NOMO-1 treated with DMSO at 0.1 percent for 48 hours (cell line): Measurements from ENCODE around the gene BPIFB3.

ENCODE experiments used
- DNase-seq: peaks from one replicate; lab custom pipeline; 2025; ENCODE audit not compliant: unreplicated experiment; lab: John Stamatoyannopoulos, UW

Gene BPIFB3

DNA sequence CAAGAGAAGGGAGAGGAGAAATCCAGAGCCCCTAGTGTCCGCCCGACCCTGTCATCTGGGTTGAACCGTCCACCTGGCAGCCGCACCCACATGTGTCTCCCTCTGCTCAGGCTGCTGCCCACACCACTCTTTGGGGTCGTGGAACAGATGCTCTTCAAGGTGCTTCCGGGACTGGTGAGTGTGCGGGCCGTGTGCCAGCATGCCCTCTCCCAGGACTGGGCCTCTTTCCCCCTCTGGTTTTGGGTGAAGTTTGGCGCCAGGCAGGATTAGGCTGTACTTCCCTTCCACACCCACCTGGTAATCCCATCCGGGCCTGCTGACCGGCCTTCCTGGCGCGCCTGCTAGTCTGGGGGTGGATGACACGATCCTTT lies 7.9 kb downstream of the BPIFB3 start:
- DNase-seq = no peak

DNA sequence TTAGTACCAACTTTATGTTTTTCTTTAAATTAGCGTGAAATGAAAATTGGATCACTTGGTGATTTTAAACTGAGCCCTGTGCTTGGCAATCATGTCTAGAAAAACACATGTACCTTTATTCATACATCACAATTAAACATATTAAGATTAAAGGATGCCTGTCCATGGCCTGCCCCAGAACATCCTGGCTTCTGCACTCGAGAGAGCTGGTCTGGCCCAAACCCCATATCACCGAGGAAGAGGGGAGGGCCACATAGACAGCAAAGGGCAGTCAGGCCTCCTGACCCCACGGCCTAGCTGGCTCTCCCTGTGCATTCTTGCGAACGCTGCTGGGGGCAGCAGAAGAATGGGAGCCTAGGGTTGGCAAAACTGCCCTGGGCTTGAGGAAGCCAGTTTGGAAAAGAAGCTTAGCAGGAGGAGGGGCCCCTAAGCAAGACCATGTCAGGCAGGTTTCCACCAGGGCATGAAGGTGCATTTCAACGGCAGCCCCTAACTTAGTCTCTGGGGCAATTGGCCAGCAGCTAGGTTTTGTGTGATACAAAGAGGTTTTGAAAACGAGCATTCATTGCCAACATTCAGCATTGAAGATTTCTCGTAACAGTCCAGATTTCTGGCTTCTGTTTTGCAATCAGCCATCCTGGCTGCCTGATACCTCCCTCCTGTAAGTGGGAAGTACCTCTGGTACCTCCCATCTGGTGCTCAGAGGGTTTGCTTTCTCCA lies 8.6 kb downstream of the BPIFB3 start:
- DNase-seq = no peak

DNA sequence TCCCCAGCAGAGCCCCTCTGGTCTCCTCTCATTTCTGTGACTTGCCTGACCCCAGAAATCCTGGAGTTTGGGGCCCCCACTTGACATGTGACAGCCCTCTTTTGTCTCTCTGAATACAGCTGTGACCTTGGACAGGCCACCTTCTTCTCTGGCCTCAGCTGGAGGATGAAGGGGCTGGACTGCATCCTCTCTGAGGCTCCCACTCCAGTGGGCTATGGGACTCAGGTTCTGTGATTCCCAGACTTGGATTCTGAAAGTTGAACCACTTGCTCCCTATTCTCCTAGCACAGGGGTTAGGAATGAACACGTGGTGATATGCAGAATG lies 9.1 kb downstream of the BPIFB3 start:
- DNase-seq = no peak

DNA sequence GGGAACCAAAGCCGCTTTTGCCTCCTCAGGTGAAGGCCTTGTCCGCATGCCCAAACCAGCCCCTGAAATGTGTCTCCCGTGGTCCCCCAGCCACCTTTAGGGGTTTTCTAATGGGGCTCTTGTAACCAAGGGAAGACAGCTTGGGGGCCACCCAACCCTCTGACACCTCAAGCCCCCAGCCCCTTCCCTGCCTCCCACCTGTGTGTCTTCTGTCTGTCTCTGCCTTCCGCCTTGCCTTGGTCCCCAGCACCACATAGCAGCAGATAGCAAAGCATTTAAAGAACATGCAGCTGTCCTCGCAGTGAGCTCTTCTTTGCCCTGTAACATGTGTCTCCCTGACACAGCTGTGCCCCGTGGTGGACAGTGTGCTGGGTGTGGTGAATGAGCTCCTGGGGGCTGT lies 9.6 kb downstream of the BPIFB3 start:
- DNase-seq = no peak

DNA sequence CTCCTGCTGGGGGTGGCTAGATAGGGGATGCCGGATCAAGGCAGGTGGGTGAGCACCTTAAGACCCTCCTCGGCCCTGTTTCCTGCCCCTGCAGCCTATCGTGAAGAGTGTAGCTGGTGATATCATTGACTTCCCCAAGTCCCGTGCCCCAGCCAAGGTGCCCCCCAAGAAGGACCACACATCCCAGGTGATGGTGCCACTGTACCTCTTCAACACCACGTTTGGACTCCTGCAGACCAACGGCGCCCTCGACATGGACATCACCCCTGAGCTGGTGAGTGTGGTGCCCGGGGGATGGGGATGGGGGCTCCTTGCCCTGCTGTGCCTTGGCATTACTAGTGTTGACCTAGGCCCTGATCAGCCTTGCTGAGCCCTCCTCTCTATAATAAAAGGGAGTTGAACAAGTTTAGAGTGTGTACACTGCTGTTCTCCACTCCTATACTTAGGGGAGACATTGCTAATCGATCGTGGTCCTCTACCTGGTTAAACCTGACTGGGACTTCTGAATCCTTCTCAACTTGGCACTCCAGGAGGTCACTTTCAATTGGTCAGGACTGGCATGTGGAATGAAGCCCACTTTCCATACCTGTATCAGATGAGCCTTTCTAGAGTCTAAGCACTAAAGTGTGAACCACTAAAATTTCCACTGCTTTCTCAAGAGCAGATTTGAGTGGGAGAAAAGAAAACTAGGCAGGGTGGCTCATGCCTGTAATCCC lies 11.0 kb downstream of the BPIFB3 start:
- no peak for DNase-seq

DNA sequence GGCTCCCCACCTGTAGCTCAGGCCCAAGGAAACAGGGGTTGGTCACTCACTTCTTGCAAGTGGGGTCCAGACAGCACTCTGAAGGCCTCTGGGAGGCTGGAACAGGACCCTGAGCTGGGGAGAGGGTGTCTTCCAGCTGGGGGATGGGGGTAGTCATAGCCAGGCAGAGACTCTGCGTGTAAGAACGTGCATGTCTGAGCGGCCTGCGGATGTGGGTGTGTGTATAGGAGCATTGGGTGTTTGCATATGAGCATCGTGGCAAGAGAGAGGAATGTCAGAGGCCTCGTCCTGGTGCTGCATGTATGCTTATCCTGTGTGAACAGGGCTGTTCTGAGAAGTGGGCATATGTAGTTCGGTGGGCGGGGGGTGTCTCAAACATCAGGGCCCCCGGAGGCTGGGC lies 12.1 kb downstream of the BPIFB3 start:
- DNase-seq = no peak

DNA sequence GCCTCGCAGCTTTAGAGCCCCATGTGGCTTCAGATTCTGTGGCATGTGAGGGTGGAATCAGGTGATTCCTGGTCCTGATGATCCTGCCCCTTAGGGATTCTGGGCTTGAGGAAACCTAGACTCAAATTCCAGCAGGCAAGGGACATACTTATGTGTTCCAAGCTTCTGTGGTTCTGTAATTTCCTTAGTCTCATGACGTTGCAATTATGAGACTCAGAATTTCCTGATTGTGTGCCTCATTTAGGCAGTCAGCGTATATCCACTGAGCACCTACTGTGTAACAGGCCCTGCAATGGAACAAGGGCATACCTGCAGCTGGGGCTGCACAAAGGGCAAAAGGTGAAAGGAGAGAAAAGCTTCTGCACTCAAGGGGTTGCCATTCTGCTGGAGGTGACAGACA lies 14.1 kb downstream of the BPIFB3 start:
- no peak for DNase-seq

DNA sequence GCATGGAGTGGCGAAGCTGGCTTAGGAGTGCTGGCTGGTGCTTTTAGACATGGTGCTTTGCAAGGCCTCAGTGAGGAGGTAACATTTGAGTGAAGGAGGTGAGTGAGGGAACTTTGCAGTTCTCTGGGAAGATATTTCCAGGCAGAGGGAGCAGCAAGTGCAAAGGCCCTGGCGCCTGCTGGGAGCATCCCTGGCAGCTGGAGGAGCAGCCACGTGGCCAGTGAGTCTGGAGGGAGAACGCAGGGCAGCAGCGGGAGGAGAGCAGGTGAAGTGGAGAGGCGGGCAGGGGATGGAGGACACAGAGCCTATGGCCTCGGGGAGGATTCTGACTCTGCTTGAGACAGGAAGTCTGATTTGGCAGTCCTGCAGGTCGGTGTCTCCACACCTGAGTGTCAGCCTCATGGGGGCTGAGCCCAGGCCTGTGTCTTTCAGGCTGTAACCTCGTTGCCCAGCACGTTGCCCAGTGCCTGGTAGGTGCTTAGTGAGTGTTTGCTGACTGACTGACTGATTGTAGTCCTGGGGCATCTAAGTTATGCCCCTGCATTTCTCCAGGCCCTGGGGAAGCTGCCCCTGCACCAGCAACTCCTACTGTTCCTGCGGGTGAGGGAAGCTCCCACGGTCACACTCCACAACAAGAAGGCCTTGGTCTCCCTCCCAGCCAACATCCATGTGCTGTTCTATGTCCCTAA lies 14.7 kb downstream of the BPIFB3 start:
- DNase-seq = no peak

DNA sequence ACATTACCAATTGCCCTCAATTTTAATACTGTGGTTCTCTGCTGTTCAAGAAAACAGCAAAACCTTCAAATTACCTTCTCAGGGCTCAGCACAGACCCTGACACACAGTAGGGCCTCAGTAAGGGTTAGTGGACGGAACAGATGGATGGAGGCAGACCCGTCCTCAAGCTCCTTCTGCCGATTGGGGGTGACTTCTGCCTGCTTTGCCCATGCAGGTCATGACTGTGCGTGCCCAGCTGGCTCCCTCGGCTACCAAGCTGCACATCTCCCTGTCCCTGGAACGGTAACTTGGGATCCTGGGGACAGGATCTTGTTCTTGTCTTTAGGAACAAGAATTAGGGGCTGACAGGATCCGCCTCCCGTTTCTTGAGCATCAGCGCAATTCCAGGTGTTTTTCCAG lies 16.0 kb downstream of the BPIFB3 start:
- DNase-seq = no peak

DNA sequence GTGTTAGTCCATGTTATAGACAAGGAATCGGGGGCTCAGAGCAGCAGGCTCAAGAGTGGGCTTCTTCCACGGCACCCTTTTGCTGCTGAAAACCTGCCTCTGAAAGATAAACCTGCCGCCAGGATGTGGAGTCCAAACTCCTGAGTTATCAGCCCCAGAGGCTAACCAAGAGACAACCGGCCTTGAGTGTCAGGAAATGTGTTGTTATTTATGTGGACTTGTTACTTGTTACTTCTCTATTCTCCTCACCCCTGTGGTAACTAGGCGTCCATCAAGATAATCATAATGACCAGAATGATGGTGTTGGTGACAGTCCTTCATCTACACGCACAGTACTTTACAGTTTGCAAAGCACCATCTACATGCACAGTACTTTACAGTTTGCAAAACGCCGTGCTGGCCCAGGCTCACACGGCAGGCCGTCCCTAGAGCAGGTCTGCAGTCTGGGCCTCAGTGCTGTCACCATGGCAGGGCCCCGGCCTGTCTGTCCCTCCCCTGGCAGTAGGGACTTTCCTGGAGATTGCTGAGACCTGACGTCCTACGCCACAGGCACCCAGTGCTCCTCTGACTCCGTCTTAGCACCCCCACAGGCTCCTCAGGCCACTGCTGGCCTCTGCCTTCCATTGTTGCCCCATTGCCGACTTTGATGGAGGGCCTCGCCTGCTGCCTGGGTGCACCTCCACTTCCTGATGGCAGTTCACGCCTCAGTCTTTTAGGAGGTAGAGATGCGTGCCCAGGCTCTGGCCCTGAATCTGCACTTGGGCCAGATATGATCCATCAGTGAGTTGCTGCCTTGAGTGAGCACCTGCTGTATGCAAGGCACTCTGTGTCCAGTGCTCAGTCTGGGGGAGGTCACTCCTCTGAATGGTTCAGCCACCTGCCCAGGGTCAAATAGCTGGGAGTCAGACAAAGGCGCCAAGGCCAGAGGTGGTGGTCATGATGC lies 16.7 kb downstream of the BPIFB3 start:
- DNase-seq = no peak

DNA sequence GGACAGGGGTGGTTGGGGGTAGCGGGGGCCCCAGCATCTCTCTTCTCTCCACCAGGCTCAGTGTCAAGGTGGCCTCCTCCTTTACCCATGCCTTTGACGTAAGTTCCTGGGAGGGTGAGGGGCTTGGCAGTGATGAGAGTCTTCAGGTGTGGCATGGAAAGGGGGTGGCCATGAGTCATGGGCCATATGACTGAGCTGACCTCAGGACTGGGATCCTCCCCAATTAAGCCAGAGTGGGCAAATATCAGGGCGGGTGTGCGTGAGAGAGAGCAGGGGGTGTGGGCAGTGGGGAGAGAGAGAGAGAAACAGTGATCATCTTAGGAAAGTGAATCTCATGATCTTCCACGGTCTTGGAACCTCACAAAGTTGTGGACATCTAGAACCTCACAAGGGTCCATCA lies 17.5 kb downstream of the BPIFB3 start:
- no peak for DNase-seq

DNA sequence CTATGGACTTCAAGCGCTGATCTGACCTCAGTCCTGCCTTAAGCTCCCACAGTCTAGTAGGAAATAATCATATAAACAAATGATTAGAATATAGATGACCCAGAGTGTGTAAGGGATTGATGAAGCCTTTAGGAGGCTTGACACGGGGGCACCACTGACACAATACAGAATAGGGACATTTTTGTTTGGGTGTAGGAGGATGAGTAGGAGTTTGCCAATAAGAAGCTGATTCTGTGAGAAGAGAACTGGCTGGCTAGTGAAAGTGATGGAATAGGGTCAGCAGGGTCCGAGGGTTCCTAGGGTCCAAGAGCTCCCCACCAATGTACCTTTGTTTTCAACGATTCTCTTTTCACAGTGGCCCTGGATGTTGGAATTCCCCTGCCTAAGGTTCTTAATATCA lies 18.7 kb downstream of the BPIFB3 start:
- DNase-seq = no peak

DNA sequence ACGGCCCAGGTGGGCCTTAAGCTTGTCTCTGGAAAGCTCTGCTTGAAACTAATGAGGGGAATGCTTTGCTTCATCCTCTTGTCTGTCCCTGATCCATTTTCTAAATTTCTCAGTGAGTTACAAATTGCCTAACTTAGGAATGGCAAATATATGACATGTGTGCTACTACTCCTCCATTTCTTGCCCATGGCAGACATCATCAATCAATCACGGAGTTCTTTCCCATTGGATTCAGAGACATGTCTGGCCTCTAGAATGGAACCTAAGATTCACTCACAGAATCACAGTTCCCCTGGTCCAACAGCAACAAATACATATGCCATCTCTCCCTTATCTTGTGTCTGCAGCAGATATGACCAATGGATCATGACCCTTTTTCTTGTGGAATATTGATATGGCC lies 19.1 kb downstream of the BPIFB3 start:
- DNase-seq = no peak

DNA sequence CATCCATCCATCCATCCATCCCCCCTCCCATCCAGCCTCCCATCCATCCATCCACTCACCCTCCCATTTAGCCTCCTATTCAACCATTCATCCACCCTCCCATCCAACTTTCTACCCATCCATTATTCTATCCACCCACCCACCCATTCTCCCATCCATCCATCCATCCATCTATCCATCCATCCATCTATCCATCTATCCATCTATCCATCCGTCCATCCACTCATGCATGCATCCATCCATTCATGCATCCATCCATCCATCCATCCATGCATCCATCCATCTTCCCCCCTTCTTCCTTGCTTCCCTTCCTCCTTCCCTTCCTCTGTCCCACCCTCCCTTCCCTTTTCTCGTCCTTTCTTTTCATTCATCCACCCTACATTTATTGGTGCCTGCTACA lies 21.0 kb downstream of the BPIFB3 start:
- no peak for DNase-seq

DNA sequence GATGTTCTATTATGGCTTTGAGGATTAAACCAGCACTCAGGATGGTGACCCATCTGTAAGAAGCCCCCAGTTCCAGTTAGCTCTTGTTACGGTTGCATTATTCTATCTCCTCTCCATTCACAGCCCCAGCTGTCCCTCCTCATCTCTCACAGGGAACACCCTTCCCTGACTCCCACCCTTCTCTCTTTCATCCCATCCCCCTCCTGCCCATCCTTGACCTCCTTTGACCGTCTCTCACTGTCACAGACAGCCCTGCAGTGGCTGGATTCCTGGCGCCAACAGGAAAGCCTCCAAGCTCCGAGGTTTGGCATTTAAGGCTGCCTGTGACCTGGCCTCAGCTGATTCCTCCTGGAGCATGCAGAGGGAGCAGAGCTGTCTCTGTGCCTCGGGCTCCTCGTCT lies 21.6 kb downstream of the BPIFB3 start:
- no peak for DNase-seq

DNA sequence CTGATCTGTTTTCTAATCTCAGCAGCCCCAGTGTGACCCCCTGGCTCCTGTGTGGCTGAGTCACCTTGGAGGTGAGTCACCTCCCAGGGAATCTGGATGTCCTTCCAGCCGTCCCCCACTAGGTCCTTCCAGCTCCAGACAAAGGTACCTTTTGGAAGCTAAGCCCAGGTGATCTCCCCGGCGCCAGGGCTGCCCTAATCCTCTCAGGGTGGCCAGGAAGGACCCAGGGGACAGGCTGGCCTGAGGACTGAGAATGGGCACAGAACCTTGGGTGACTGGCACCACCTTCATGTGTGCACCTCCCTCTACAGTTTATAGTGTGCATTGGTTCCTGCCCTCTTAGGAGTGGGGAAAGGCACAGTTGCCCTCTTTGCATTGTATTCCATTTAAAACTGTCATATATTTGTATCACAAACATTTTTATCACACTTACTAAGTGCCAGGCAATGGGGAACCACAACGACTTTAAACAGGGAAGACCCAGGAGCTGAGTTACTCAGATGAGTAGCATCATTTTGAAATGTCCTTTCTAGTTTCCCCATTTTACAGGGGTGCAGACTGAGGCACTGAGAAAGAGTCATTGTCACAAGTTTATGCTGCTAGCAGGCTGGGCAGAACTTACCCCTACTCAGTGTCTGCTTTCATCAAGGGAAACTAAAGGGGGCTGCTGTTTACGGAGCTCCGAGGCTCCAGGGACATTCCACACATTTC lies 23.1 kb downstream of the BPIFB3 start:
- DNase-seq = no peak

DNA sequence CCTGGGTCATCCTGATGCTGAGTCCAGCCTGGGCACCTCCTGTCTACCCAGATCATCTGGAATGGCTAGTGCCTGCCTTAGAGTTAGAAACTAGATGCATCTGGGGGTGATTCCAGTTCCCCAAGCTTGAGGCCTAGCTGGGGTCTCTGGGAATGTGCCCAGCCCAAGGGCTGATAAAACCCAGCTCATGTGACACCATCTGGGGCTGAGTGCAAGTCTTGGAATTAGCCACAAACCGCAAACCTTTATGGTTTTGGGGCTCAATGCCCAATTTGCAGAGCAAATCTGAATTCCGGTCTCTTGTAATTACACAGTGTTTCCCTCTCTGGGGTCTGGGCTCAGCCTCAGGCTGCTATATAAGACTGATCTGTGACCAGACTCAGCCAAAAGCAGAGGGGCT lies 25.6 kb downstream of the BPIFB3 start, which contains the start of gene BPIFB4:
BPIFB4 (plus strand) TSS at position 385 of the 400 bp plus-strand sequence. CDS start 1,884 bp downstream, outside the sequence.
- DNase-seq = no peak

DNA sequence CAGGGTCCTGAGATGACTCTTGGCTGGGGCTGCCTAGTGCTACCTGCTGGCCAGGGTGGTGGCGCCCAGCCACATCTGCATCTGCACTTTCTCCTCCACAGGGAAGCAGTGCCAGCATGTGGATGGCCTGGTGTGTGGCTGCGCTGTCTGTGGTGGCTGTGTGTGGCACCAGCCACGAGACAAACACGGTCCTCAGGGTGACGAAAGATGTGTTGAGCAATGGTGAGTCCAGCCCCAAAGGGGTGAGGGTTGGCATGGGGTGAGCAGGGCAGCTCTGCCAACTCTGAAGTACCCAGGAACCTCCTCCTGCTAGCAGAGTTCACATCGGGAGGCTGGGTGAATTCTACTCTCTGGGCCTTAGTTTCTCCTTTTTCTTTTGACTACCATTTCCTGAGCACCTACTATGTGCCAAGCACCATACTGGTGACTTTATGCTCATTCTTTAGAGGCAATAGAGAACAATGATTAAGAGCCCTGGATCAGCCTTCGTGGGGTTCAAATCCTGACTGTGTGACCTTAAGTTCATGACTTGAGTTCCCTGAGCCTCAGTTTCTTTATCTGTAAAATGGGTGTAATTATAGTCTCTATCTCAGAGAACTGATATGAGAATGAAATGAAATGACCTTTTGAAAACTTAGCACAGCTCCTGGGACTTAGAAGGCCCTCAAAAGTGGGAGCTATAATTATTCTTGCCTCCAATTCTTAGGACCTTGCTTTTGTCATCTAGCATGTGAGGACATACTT lies 27.9 kb downstream of the BPIFB3 start:
- no peak for DNase-seq

DNA sequence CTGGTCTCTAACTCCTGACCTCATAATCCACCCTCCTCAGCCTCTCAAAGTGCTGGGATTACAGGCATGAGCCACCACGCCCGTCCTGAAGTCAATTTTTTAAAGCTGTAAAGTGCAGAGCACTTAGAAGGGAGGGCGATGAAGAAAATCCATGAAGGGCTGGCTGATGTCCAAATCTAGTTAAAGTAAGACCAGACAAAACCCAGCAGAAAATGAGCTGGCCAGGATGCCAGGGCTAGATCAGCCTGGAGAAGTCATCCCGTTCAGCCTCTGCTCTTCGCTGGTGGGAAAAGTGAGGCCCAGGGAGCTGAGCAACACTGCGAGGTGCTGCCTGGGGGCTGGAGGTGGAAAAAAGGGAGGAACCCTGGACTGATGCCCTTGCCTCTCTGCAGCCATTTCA lies 28.8 kb downstream of the BPIFB3 start:
- no peak for DNase-seq
